ENCODE results near the gene KRT2.

The KRT2 gene

DNA sequence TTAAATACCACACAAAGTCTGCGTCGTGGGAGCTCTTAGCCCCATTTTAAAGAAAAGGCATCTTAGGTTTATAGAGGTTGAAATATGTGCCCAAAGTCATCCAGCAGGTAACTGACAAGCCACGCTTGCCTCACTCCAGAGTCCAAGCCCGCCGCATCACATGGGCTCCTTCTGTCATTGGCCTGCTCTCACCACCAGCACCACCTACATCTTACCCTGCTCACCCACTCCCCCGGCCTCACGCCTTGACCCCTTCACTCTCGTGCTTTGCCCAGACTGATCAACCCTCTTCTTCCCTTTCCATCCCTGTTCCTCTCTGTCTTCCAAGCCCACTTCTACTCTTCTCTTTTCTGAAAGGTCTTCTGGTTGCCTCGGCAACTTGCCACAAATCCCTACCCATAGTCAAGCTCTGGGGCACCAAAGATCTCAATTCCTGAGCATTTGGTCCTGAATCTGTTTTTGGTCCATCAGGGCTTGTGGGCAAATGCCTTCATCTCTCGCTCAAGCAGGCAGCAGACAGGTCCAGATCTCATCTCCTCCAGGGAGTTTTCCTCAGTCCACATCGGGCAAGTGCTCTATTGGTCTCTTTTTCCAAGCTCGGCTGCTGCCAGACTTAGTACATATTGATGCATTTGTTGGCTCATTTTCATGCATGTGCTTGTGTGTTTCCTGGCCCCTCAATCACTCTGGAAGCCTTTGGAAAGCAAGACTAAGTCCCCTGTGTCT is 31.7 kb upstream of the KRT2 start:
- H3K27me3 ChIP-seq (ENCODE audit: control insufficient read depth, insufficient read depth, low read length) = no peaks in the 10 kb centered on the region
- H3K4me1 ChIP-seq = peaks cover 14% of the 10 kb centered on the region
- H3K4me3 ChIP-seq (ENCODE audit: low read depth, low read length) = no peak overlapping the region
- no peaks in the 10 kb centered on the region for H3K79me2 ChIP-seq
- no peaks in the 10 kb centered on the region for H3K9me3 ChIP-seq (ENCODE audit: control insufficient read depth, low read length)
- no peak overlapping the region for H2AFZ ChIP-seq
- H3K36me3 ChIP-seq (ENCODE audit: control insufficient read depth, insufficient read depth, low read length) = no peaks in the 10 kb centered on the region
- no peak overlapping the region for H3K4me2 ChIP-seq (ENCODE audit: low read length)
- no peak overlapping the region for H3K9ac ChIP-seq
- TF ChIP-seq, protein P1, sequence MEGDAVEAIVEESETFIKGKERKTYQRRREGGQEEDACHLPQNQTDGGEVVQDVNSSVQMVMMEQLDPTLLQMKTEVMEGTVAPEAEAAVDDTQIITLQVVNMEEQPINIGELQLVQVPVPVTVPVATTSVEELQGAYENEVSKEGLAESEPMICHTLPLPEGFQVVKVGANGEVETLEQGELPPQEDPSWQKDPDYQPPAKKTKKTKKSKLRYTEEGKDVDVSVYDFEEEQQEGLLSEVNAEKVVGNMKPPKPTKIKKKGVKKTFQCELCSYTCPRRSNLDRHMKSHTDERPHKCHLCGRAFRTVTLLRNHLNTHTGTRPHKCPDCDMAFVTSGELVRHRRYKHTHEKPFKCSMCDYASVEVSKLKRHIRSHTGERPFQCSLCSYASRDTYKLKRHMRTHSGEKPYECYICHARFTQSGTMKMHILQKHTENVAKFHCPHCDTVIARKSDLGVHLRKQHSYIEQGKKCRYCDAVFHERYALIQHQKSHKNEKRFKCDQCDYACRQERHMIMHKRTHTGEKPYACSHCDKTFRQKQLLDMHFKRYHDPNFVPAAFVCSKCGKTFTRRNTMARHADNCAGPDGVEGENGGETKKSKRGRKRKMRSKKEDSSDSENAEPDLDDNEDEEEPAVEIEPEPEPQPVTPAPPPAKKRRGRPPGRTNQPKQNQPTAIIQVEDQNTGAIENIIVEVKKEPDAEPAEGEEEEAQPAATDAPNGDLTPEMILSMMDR (IDR thresholded peaks at IDR 0.05) = no peak
- no peak overlapping the region for H3K27ac ChIP-seq

GRCh38 chr12:52682938-52683574 is 31.0 kb upstream of the KRT2 start:
- Histone ChIP-seq H3K27me3 (ENCODE audit: control insufficient read depth, insufficient read depth, low read length) (no peaks in the 10 kb centered on the region), H3K4me1 (peaks cover 14% of the 10 kb centered on the region), H3K79me2 (no peaks in the 10 kb centered on the region), H3K36me3 (ENCODE audit: control insufficient read depth, insufficient read depth, low read length) (no peaks in the 10 kb centered on the region), H3K9me3 (ENCODE audit: control insufficient read depth, low read length) (no peaks in the 10 kb centered on the region), H3K9ac (no peak overlapping the region), H3K27ac (no peak overlapping the region), H2AFZ (no peak overlapping the region), H3K4me2 (ENCODE audit: low read length) (no peak overlapping the region), H3K4me3 (ENCODE audit: low read depth, low read length) (no peak overlapping the region)
- TF ChIP-seq, protein P1 (IDR thresholded peaks at IDR 0.05) = no peak

GRCh38 chr12:52682381-52682660 is 30.3 kb upstream of the KRT2 start:
- Histone ChIP-seq H3K4me1 (peaks cover 9% of the 10 kb centered on the region), H3K36me3 (ENCODE audit: control insufficient read depth, insufficient read depth, low read length) (no peaks in the 10 kb centered on the region), H3K9ac (no peak overlapping the region), H3K79me2 (no peaks in the 10 kb centered on the region), H3K9me3 (ENCODE audit: control insufficient read depth, low read length) (no peaks in the 10 kb centered on the region), H3K4me2 (ENCODE audit: low read length) (no peak overlapping the region), H2AFZ (no peak overlapping the region), H3K27ac (no peak overlapping the region), H3K4me3 (ENCODE audit: low read depth, low read length) (no peak overlapping the region), H3K27me3 (ENCODE audit: control insufficient read depth, insufficient read depth, low read length) (no peaks in the 10 kb centered on the region)
- TF ChIP-seq, protein P1 (IDR thresholded peaks at IDR 0.05) = no peak

- H3K36me3 ChIP-seq (ENCODE audit: control insufficient read depth, insufficient read depth, low read length) = no peaks in the 10 kb centered on the region
- H3K27me3 ChIP-seq (ENCODE audit: control insufficient read depth, insufficient read depth, low read length) = no peaks in the 10 kb centered on the region
- no peak overlapping the region for H3K4me2 ChIP-seq (ENCODE audit: low read length)
- no peaks in the 10 kb centered on the region for H3K9me3 ChIP-seq (ENCODE audit: control insufficient read depth, low read length)
- no peaks in the 10 kb centered on the region for H3K79me2 ChIP-seq
- peaks cover 5% of the 10 kb centered on the region for H3K4me1 ChIP-seq
- no peak overlapping the region for H2AFZ ChIP-seq
- no peak overlapping the region for H3K27ac ChIP-seq
- no peak overlapping the region for H3K9ac ChIP-seq
- TF ChIP-seq, protein P1 (IDR thresholded peaks at IDR 0.05) = no peak
- H3K4me3 ChIP-seq (ENCODE audit: low read depth, low read length) = no peak overlapping the region
Measured at GRCh38 chr12:52681526-52682380, 29.7 kb upstream of the KRT2 start.
